H1 (cell line): ENCODE results near the gene FGGY. TPM values are rescaled to one million over a fixed set of nuclear protein-coding genes. Genes with fewer than 3 reads are reported as not detected.

Source experiments
- CBX8 ChIP-seq: fragments of 300-800, 300-1000 bp; sonication (generic); IDR thresholded peaks from 2 replicates; pipeline ENCODE4 v1.7.1; 2016; ENCODE audit warnings: low read depth, low read length, borderline replicate concordance
- E2F6 ChIP-seq: IDR thresholded peaks from 2 replicates; pipeline ENCODE4 v1.6.1; 2012; ENCODE audit warnings: inconsistent platforms
- EP300 ChIP-seq, 2 experiments: IDR thresholded peaks; 1 replicate in 1 of 2; 2 replicates in 1 of 2; pipeline ENCODE4 v1.6.1; 2011 to 2012; ENCODE audit warnings: low read depth in 2 of 2, low read length in 2 of 2, mild to moderate bottlenecking in 2 of 2, borderline replicate concordance in 1 of 2, inconsistent platforms in 1 of 2, moderate library complexity in 1 of 2
- SAP30 ChIP-seq: fragments of 300-600 bp; sonication (generic); IDR thresholded peaks from 2 replicates; pipeline ENCODE4 v1.7.1; 2012; ENCODE audit warnings: low read length, moderate library complexity, mild to moderate bottlenecking, inconsistent platforms; ENCODE audit not compliant: insufficient read depth, insufficient replicate concordance
- TAF7 ChIP-seq: optimal IDR thresholded peaks from 2 replicates; pipeline ENCODE3; 2011; ENCODE audit warnings: low read depth, mild to moderate bottlenecking, inconsistent platforms, low read length, moderate library complexity, borderline replicate concordance
- polyA plus RNA-seq, 7 experiments: library from polyadenylated mRNA; depleted of rRNA in 3 of 7; stranded (reverse) in 5 of 7; unstranded in 2 of 7; fragments of >200 nt in 5 of 7; fragments of 200-250 nt in 2 of 7; gene quantifications; 1 replicate in 5 of 7; 2 replicates in 1 of 7; 4 replicates in 1 of 7; pipeline versions ENCODE4 v1.2.1 to v1.2.3, GENCODE V29; 2011 to 2013; ENCODE audit warnings: missing spikeins in 2 of 7, mixed read lengths in 2 of 7
- total RNA-seq: library from RNA; stranded (reverse); fragmentation: NEBNext Ultra II Directional; extraction: Animal tissue kit (Norgen Biotek cat#: 25700); gene quantifications from 2 replicates; pipeline ENCODE4 v1.2.1, GENCODE V29; 2021

FGGY gene
- total and polyA plus RNA-seq, 2 of the 8 experiments (the other 6 are each of a cell fraction or from before 2014, with no cell fraction given): 10.3 to 12.5 TPM

GRCh38 chr1:59480188-59480888, 183.4 kb downstream of the FGGY start (continued):
- TF ChIP-seq CBX8 (no peak), EP300 (IDR thresholded peaks at IDR 0.05; ENCODE audit: borderline replicate concordance in 1 of 2, low read depth in 2 of 2, low read length in 2 of 2) (no peak), TAF7 (no peak), E2F6 (no peak), SAP30 (no peak)
